ENCODE results near the gene DPM2. TPM values are rescaled to one million over a fixed set of nuclear protein-coding genes. Genes with fewer than 3 reads are reported as not detected.

The DPM2 gene
- total and polyA plus RNA-seq, 7 donors: 9.7 to 39.6 (median 16.6) TPM

GRCh38 chr9:127924736-127925444 is 12.8 kb downstream of the DPM2 start:
- H3K27me3 ChIP-seq (ENCODE audit: insufficient read depth in 3 of 3, low read length in 2 of 3): peaks cover 0 to 44% (median 14%) of the 10 kb centered on the region in 3 donors

DNA sequence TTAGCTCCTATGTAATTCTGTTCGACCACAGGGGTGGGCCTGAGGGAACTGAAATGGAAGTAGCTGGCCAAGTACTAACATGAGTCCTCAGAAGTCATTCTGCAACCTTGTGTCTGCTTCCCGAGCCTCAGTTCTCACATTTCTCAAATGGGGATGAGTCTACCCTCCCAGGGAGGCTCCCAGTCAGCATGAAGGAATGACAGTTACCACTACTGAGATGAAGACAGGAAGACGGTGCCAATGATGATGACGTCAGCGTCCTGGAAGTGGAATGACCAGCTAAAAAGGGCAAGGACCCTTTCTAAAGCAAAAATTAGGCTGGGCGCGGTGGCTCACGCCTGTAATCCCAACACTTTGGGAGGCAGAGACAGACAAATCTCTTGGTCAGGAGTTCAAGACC is 13.9 kb downstream of the DPM2 start:
- ATAC-seq (peak in 1 of 4 donors; percentile 33), DNase-seq (no peak)
- Histone ChIP-seq H3K36me3 (ENCODE audit: insufficient read depth in 1 of 2, low read depth in 1 of 2) (no peaks in the 10 kb centered on the region), H3K4me1 (peaks cover 27% of the 10 kb centered on the region), H3K27ac (no peak overlapping the region), H3K27me3 (ENCODE audit: insufficient read depth in 3 of 3, low read length in 2 of 3) (peaks cover 0 to 32% (median 14%) of the 10 kb centered on the region in 3 donors), H3K9me3 (no peaks in the 10 kb centered on the region), H3K4me3 (no peak overlapping the region)
- 63 to 77% (median 69%) methylated on average over 8 of the region's 8 CpGs for WGBS, 3 donors
- TF ChIP-seq, protein P1, sequence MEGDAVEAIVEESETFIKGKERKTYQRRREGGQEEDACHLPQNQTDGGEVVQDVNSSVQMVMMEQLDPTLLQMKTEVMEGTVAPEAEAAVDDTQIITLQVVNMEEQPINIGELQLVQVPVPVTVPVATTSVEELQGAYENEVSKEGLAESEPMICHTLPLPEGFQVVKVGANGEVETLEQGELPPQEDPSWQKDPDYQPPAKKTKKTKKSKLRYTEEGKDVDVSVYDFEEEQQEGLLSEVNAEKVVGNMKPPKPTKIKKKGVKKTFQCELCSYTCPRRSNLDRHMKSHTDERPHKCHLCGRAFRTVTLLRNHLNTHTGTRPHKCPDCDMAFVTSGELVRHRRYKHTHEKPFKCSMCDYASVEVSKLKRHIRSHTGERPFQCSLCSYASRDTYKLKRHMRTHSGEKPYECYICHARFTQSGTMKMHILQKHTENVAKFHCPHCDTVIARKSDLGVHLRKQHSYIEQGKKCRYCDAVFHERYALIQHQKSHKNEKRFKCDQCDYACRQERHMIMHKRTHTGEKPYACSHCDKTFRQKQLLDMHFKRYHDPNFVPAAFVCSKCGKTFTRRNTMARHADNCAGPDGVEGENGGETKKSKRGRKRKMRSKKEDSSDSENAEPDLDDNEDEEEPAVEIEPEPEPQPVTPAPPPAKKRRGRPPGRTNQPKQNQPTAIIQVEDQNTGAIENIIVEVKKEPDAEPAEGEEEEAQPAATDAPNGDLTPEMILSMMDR (IDR thresholded peaks at IDR 0.05): no peak
- intact Hi-C loops (cut with DNase I): loop anchor here in 1 of 2 donors (5.0 to 10.0 kb wide), 2 partner anchors 139 to 421 kb away; partner anchors contain the start of gene CDK9

More at GRCh38 chr9:127924736-127925444, 12.8 kb downstream of the DPM2 start:
- intact Hi-C loops (cut with DNase I): loop anchor here in 1 of 2 donors (5.0 to 10.0 kb wide), 2 partner anchors 140 to 423 kb away; partner anchors contain the start of gene CDK9
- H3K4me3 ChIP-seq: no peak overlapping the region
- no peak overlapping the region for H3K27ac ChIP-seq
- DNase-seq (no peak), ATAC-seq (no peak)
- no peaks in the 10 kb centered on the region for H3K9me3 ChIP-seq
- TF ChIP-seq, protein P1 (IDR thresholded peaks at IDR 0.05): no peak
- H3K36me3 ChIP-seq (ENCODE audit: insufficient read depth in 1 of 2, low read depth in 1 of 2): no peaks in the 10 kb centered on the region
- WGBS, 3 donors: 74 to 81% (median 76%) methylated on average over 22 of the region's 22 CpGs
- H3K4me1 ChIP-seq: peaks cover 17% of the 10 kb centered on the region

DNA sequence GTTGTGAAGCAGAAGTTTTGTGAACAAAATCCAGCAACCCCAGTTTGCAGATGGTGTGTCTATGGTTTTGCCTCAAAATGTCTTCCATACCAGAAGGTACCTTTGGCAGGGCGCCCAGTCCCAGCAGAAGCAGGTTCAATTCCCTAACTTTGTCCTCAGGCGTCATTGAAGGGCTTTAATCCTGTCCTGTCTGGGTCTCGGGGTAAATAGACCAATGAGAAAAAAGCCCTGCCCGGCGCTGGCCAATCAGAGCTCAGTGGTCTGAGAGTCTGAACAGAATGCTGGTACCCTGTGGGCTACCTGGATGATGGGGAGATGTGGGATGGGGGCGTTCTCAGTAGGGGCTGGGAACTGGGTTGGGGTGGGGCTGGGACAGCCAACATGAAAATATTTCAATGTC is 14.6 kb downstream of the DPM2 start:
- Histone ChIP-seq H3K27me3 (ENCODE audit: insufficient read depth in 3 of 3, low read length in 2 of 3) (peaks cover 0 to 25% (median 13%) of the 10 kb centered on the region in 3 donors), H3K4me3 (no peak overlapping the region), H3K9me3 (no peaks in the 10 kb centered on the region), H3K4me1 (peaks cover 31% of the 10 kb centered on the region), H3K27ac (no peak overlapping the region), H3K36me3 (ENCODE audit: insufficient read depth in 1 of 2, low read depth in 1 of 2) (no peaks in the 10 kb centered on the region)
- TF ChIP-seq, protein P1 (IDR thresholded peaks at IDR 0.05): no peak
- no peak for DNase-seq
- 50 to 56% (median 53%) methylated on average over 6 of the region's 6 CpGs for WGBS, 3 donors
- ATAC-seq: no peak
- intact Hi-C loops (cut with DNase I): loop anchor here in 1 of 2 donors (5.0 to 10.0 kb wide), 2 partner anchors 138 to 421 kb away; partner anchors contain the start of gene CDK9

DNA sequence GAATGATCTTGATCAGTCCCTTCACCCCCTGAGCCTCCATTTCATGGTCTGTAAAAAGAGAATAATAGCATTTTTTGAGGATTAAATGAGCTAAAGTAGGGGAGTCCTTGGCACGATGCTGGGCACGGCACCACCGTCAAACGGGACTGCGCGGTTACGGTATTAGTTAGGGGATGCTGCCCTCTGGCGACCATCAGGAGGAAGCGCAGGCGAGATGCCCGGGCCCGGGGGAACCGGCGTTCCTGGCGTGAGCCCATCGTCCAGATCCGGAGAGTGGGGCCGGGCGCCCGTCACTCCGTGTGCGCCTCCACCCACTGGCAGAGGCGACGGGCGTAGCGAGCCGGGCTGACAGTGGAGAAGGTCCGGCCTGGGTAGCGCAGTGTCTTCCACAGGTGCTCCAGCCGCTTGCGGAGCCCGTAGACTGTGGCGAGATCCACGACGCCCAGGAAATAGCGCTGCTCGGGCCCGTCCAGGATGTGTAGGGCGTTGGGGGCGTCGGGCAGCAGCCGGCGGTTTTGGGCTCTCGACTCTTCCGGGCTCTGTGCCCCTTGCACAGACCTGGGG is 16.0 kb downstream of the DPM2 start:
- DNase-seq: peak; percentile 79 to 89
- H3K36me3 ChIP-seq (ENCODE audit: insufficient read depth in 1 of 2, low read depth in 1 of 2): no peaks in the 10 kb centered on the region
- ATAC-seq: peak; percentile 42 to 67 (median 58)
- peak overlapping the region; percentile 52 for H3K4me3 ChIP-seq
- intact Hi-C loops (cut with DNase I): loop anchor here (1.0 to 10.0 kb wide), 4 partner anchors 137 to 419 kb away; partner anchors contain the start of gene CDK9 (in 1 of the 2)
- H3K27ac ChIP-seq: no peak overlapping the region
- peaks cover 0 to 12% (median 4%) of the 10 kb centered on the region in 3 donors for H3K27me3 ChIP-seq (ENCODE audit: insufficient read depth in 3 of 3, low read length in 2 of 3)
- H3K9me3 ChIP-seq: no peaks in the 10 kb centered on the region
- peaks cover 25% of the 10 kb centered on the region for H3K4me1 ChIP-seq
- 8 to 9% (median 8%) methylated on average over 41 to 45 of the region's 45 CpGs for WGBS, 3 donors
- TF ChIP-seq, protein P1 (IDR thresholded peaks at IDR 0.05): peak; percentile 97

Data from psoas muscle (tissue), 8 donors.